HEK293 (cell line): ENCODE measurements around the gene CD46.

Experiments used
- BCL11B ChIP-seq: fragments of 450-650 bp; formaldehyde crosslinking; IDR thresholded peaks from 2 replicates; pipeline ENCODE4 v1.5.1; 2016; ENCODE audit warnings: low read depth, missing biosample characterization, missing genetic modification characterization
- CTCF ChIP-seq: fragments of 450-650 bp; formaldehyde crosslinking; IDR thresholded peaks from 2 replicates; pipeline ENCODE4 v1.5.1; 2016; ENCODE audit warnings: missing biosample characterization, missing genetic modification characterization
- HOXA7 ChIP-seq: sonication (generic); formaldehyde crosslinking; IDR thresholded peaks from 2 replicates; pipeline ENCODE4 v1.8.1; 2022; ENCODE audit warnings: missing genetic modification reagents, borderline replicate concordance
- PBX3 ChIP-seq: sonication (generic); formaldehyde crosslinking; IDR thresholded peaks from 2 replicates; pipeline ENCODE4 v1.8.1; 2022; ENCODE audit warnings: mild to moderate bottlenecking, moderate library complexity, missing genetic modification reagents
- REST ChIP-seq: fragments of 450-650 bp; formaldehyde crosslinking; IDR thresholded peaks from 2 replicates; pipeline ENCODE4 v1.5.1; 2016; ENCODE audit warnings: missing biosample characterization, missing genetic modification characterization
- ZNF221 ChIP-seq: fragments of 450-650 bp; formaldehyde crosslinking; IDR thresholded peaks from 2 replicates; pipeline ENCODE4 v1.5.1; 2017; ENCODE audit warnings: missing biosample characterization, missing genetic modification characterization, borderline replicate concordance
- ZNF24 ChIP-seq: fragments of 450-650 bp; formaldehyde crosslinking; IDR thresholded peaks from 2 replicates; pipeline ENCODE4 v1.5.1; 2016; ENCODE audit warnings: missing biosample characterization, missing genetic modification characterization
- ZNF585B ChIP-seq: fragments of 450-650 bp; formaldehyde crosslinking; IDR thresholded peaks from 2 replicates; pipeline ENCODE4 v1.5.1; 2016; ENCODE audit warnings: missing biosample characterization, missing genetic modification characterization
- ZNF621 ChIP-seq: fragments of 450-650 bp; formaldehyde crosslinking; IDR thresholded peaks from 2 replicates; pipeline ENCODE4 v1.5.1; 2017; ENCODE audit warnings: missing biosample characterization, missing genetic modification characterization
- ZNF701 ChIP-seq: fragments of 450-650 bp; formaldehyde crosslinking; IDR thresholded peaks from 2 replicates; pipeline ENCODE4 v1.5.1; 2016; ENCODE audit warnings: missing biosample characterization, missing genetic modification characterization
- TF ChIP-seq, protein P1 (sequence below): fragments of 450-650 bp; formaldehyde crosslinking; IDR thresholded peaks from 2 replicates; pipeline ENCODE4 v1.5.1; 2017; ENCODE audit warnings: missing biosample characterization, mild to moderate bottlenecking, missing genetic modification characterization, moderate library complexity
- TF ChIP-seq, protein P2 (sequence below): fragments of 450-650 bp; formaldehyde crosslinking; IDR thresholded peaks from 2 replicates; pipeline ENCODE4 v1.5.1; 2016; ENCODE audit warnings: missing biosample characterization, missing genetic modification characterization

DNA sequence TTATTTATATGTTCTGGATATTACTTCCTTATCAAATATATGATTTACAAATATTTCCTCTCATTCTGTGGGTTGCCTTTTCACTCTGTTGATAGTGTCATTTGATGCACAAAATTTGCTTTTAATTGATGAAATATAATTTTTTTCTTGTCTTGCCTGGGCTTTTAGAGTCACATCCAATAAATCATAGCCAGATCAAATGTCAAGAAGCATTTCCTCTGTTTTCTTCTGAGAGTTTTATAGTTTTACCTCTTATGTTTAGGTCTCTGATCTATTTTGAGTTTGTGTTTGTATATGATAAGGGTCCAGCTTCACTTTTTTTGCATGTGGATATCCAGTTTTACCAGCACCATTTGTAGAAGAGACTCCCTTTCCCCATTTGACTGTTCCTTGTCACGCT, 29.5 kb downstream of the CD46 start:
- TF ChIP-seq CTCF (tag by site-specific recombination): no peak
- TF ChIP-seq, protein P1, sequence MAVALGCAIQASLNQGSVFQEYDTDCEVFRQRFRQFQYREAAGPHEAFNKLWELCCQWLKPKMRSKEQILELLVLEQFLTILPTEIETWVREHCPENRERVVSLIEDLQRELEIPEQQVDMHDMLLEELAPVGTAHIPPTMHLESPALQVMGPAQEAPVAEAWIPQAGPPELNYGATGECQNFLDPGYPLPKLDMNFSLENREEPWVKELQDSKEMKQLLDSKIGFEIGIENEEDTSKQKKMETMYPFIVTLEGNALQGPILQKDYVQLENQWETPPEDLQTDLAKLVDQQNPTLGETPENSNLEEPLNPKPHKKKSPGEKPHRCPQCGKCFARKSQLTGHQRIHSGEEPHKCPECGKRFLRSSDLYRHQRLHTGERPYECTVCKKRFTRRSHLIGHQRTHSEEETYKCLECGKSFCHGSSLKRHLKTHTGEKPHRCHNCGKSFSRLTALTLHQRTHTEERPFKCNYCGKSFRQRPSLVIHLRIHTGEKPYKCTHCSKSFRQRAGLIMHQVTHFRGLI: no peak
- TF ChIP-seq, protein P2, sequence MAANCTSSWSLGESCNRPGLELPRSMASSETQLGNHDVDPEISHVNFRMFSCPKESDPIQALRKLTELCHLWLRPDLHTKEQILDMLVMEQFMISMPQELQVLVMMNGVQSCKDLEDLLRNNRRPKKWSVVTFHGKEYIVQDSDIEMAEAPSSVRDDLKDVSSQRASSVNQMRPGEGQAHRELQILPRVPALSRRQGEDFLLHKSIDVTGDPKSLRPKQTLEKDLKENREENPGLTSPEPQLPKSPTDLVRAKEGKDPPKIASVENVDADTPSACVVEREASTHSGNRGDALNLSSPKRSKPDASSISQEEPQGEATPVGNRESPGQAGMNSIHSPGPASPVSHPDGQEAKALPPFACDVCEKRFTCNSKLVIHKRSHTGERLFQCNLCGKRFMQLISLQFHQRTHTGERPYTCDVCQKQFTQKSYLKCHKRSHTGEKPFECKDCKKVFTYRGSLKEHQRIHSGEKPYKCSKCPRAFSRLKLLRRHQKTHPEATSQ (tag by site-specific recombination): no peak
- TF ChIP-seq BCL11B (tag by site-specific recombination): no peak
- no peak for TF ChIP-seq ZNF585B (tag by site-specific recombination)
- no peak for TF ChIP-seq ZNF24 (tag by site-specific recombination)
- no peak for TF ChIP-seq ZNF221 (tag by site-specific recombination)
- no peak for TF ChIP-seq ZNF621 (tag by site-specific recombination)
- TF ChIP-seq HOXA7 (CRISPR knock-in tag): no peak
- no peak for TF ChIP-seq REST (tag by site-specific recombination)
- no peak for TF ChIP-seq PBX3 (CRISPR knock-in tag)
- no peak for TF ChIP-seq ZNF701 (tag by site-specific recombination)
